ENCODE data around the gene NEGR1. TPM values are rescaled to one million over a fixed set of nuclear protein-coding genes. Genes with fewer than 3 reads are reported as not detected.

Gene NEGR1
- total RNA-seq, 1 experiment from 2014 or later, result 0.44 TPM

GRCh38 chr1:71464016-71464415 is 818.3 kb downstream of the NEGR1 start:
- no peak for DNase-seq
- Histone ChIP-seq H4K20me1 (ENCODE audit: insufficient read depth) (no peaks in the 10 kb centered on the region), H2AFZ (no peak overlapping the region), H3K9me2 (ENCODE audit: insufficient read depth) (no peaks in the 10 kb centered on the region; the same call in 1 of the 2 replicates), H3K4me1 (replicated peaks; ENCODE audit: insufficient read depth) (no peaks in the 10 kb centered on the region), H3K79me2 (ENCODE audit: low read depth) (no peaks in the 10 kb centered on the region), H3K4me2 (no peak overlapping the region), H3K36me3 (ENCODE audit: low read depth) (no peaks in the 10 kb centered on the region), H3K4me3 (no peak overlapping the region), H3K27ac (no peak overlapping the region), H3K9me3 (ENCODE audit: insufficient read depth, low read depth) (0 out of 2 replicates have a peak, but pooled peaks cover 4% of the 10 kb centered on the region), H3K27me3 (ENCODE audit: insufficient read depth, low read depth) (no peaks in the 10 kb centered on the region), H3F3A (ENCODE audit: insufficient read depth, low read depth) (no peaks in the 10 kb centered on the region)
- TF ChIP-seq EZH2 (IDR thresholded peaks at IDR 0.05; ENCODE audit: low read depth) (no peak), CTCF (conservative IDR thresholded peaks at IDR 0.05) (no peak)
- BruUV-seq (replicated peaks), result no TSS peak
- ChIA-PET CTCF (no interaction called here), POLR2A (ENCODE audit: unreplicated experiment) (no interaction called here)
- intact Hi-C loops (cut with micrococcal nuclease; ENCODE audit: unreplicated experiment), result no loop called here

- TF ChIP-seq EZH2 (IDR thresholded peaks at IDR 0.05; ENCODE audit: low read depth), result no peak
- TF ChIP-seq CTCF (conservative IDR thresholded peaks at IDR 0.05), result no peak
- no peaks in the 10 kb centered on the region for H3K36me3 ChIP-seq (ENCODE audit: low read depth)
- no peaks in the 10 kb centered on the region for H3F3A ChIP-seq (ENCODE audit: insufficient read depth, low read depth)
- no peak overlapping the region for H3K4me2 ChIP-seq
- BruUV-seq (replicated peaks), result no TSS peak
- H2AFZ ChIP-seq, result no peak overlapping the region
- H3K4me1 ChIP-seq (replicated peaks; ENCODE audit: insufficient read depth), result no peaks in the 10 kb centered on the region
- H3K4me3 ChIP-seq, result no peak overlapping the region
- no peaks in the 10 kb centered on the region for H3K79me2 ChIP-seq (ENCODE audit: low read depth)
- H4K20me1 ChIP-seq (ENCODE audit: insufficient read depth), result no peaks in the 10 kb centered on the region
- H3K9me3 ChIP-seq (ENCODE audit: insufficient read depth, low read depth), result 0 out of 2 replicates have a peak, but pooled peaks cover 4% of the 10 kb centered on the region
- DNase-seq, result no peak
- CTCF ChIA-PET, result no interaction called here
- H3K27me3 ChIP-seq (ENCODE audit: insufficient read depth, low read depth), result no peaks in the 10 kb centered on the region
- intact Hi-C loops (cut with micrococcal nuclease; ENCODE audit: unreplicated experiment), result no loop called here
- no peaks in the 10 kb centered on the region; the same call in 1 of the 2 replicates for H3K9me2 ChIP-seq (ENCODE audit: insufficient read depth)
- POLR2A ChIA-PET (ENCODE audit: unreplicated experiment), result no interaction called here
- no peak overlapping the region for H3K27ac ChIP-seq
Measured at GRCh38 chr1:71463144-71463543, 819.2 kb downstream of the NEGR1 start.

GRCh38 chr1:71462247-71462646 is 820.1 kb downstream of the NEGR1 start:
- H2AFZ ChIP-seq, result no peak overlapping the region
- no peak overlapping the region for H3K4me3 ChIP-seq
- H3K9me3 ChIP-seq (ENCODE audit: insufficient read depth, low read depth), result 0 out of 2 replicates have a peak, but pooled peaks cover 4% of the 10 kb centered on the region
- no peaks in the 10 kb centered on the region for H3F3A ChIP-seq (ENCODE audit: insufficient read depth, low read depth)
- no peak for DNase-seq
- no peaks in the 10 kb centered on the region for H3K36me3 ChIP-seq (ENCODE audit: low read depth)
- no peak for TF ChIP-seq CTCF (conservative IDR thresholded peaks at IDR 0.05)
- no peak for TF ChIP-seq EZH2 (IDR thresholded peaks at IDR 0.05; ENCODE audit: low read depth)
- intact Hi-C loops (cut with micrococcal nuclease; ENCODE audit: unreplicated experiment), result no loop called here
- no TSS peak for BruUV-seq (replicated peaks)
- H4K20me1 ChIP-seq (ENCODE audit: insufficient read depth), result no peaks in the 10 kb centered on the region
- no peaks in the 10 kb centered on the region; the same call in 1 of the 2 replicates for H3K9me2 ChIP-seq (ENCODE audit: insufficient read depth)
- no peaks in the 10 kb centered on the region for H3K79me2 ChIP-seq (ENCODE audit: low read depth)
- ChIA-PET POLR2A (ENCODE audit: unreplicated experiment) (no interaction called here), CTCF (no interaction called here)
- no peak overlapping the region for H3K4me2 ChIP-seq
- H3K27ac ChIP-seq, result no peak overlapping the region
- H3K27me3 ChIP-seq (ENCODE audit: insufficient read depth, low read depth), result no peaks in the 10 kb centered on the region
- no peaks in the 10 kb centered on the region for H3K4me1 ChIP-seq (replicated peaks; ENCODE audit: insufficient read depth)

Measured in PC-9 (cell line).